ENCODE measurements around the gene RAD9A. TPM values are rescaled to one million over a fixed set of nuclear protein-coding genes. Genes with fewer than 3 reads are reported as not detected.

Gene RAD9A
- total RNA-seq, 1 experiment from 2014 or later = 20.9 TPM

- Histone ChIP-seq H3K23me2 (ENCODE audit: insufficient read length, low read depth, low read length, poor library complexity, severe bottlenecking) (peaks cover 5% of the 10 kb centered on the region), H2AFZ (ENCODE audit: low read length) (no peak overlapping the region)
Observed at GRCh38 chr11:67400942-67401494, 9.2 kb downstream of the RAD9A start.

More at GRCh38 chr11:67400942-67401494, 9.2 kb downstream of the RAD9A start:
- Mint-ChIP-seq H3K4me3 (peak overlapping the region; percentile 69 to 82), H3K27me3 (ENCODE audit: low read depth) (peaks cover 3% of the 10 kb centered on the region), H3K27ac (no peak overlapping the region), H3K36me3 (ENCODE audit: insufficient read depth in 1 of 3, low read depth in 3 of 3) (peaks cover 14 to 39% (median 39%) of the 10 kb centered on the region in 3 experiments), H3K4me1 (peaks cover 16 to 18% of the 10 kb centered on the region in 2 experiments), H3K9me3 (no peaks in the 10 kb centered on the region)
- no peak overlapping the region for H4K91ac ChIP-seq (ENCODE audit: insufficient read length, low read depth, low read length)
- peaks cover 3% of the 10 kb centered on the region for H3K79me1 ChIP-seq (ENCODE audit: insufficient read depth, low read depth, low read length, poor library complexity, severe bottlenecking)
- H2BK12ac ChIP-seq (ENCODE audit: insufficient read length, low read depth, low read length) = no peak overlapping the region
- H3K79me2 ChIP-seq (ENCODE audit: insufficient read depth, low read length) = peaks cover 4% of the 10 kb centered on the region; the same call in 1 of the 2 replicates
- no peak overlapping the region for H3K56ac ChIP-seq (ENCODE audit: insufficient read length, low read depth, low read length)
- no peak overlapping the region for H3K27ac ChIP-seq (ENCODE audit: insufficient read length, low read depth, low read length)
- no peak overlapping the region for H4K5ac ChIP-seq (ENCODE audit: insufficient read length, low read depth, low read length)
- peaks cover 2% of the 10 kb centered on the region; the same call in 1 of the 2 replicates for H3K4me1 ChIP-seq (ENCODE audit: insufficient read depth, low read length)
- peak overlapping the region; percentile 83 for H3K4me2 ChIP-seq (ENCODE audit: insufficient read depth, insufficient read length, low read length)
- H2BK5ac ChIP-seq (ENCODE audit: insufficient read length, low read length) = no peak overlapping the region
- no peak overlapping the region; the same call in 1 of the 2 replicates for H2BK15ac ChIP-seq (ENCODE audit: low read depth, low read length)
- H3K18ac ChIP-seq (ENCODE audit: insufficient read length, low read depth, low read length) = no peak overlapping the region
- H4K8ac ChIP-seq (replicated peaks; ENCODE audit: insufficient read length, low read depth, low read length) = no peak overlapping the region
- WGBS (ENCODE audit: extremely low coverage, insufficient read length, low lambda C conversion rate) = no CpG with 5 or more reads among the region's 27 CpGs
- H3K9me3 ChIP-seq (ENCODE audit: control insufficient read depth, low read depth, low read length) = no peaks in the 10 kb centered on the region
- no peak overlapping the region for H3K23ac ChIP-seq (ENCODE audit: insufficient read length, low read depth, low read length)
- no peaks in the 10 kb centered on the region for H3K27me3 ChIP-seq (ENCODE audit: insufficient read depth, low read length)
- no peak overlapping the region for H2BK120ac ChIP-seq (ENCODE audit: low read depth, low read length, poor library complexity, severe bottlenecking)
- no peak for DNase-seq
- TF ChIP-seq CTCF (conservative IDR thresholded peaks at IDR 0.05) = no peak
- H2BK20ac ChIP-seq (ENCODE audit: low read depth, low read length, poor library complexity, severe bottlenecking) = no peak overlapping the region
- no peak overlapping the region for H3T11ph ChIP-seq (ENCODE audit: low read length)
- peak overlapping the region; percentile 77; the same call in 1 of the 2 replicates for H3K14ac ChIP-seq (ENCODE audit: insufficient read depth, low read length)
- H3K9ac ChIP-seq (ENCODE audit: extremely low read depth, insufficient read length, low read length) = peak overlapping the region; percentile 34
- no peak overlapping the region for H2AK5ac ChIP-seq (ENCODE audit: insufficient read length, low read length)
- no peak overlapping the region for H3K4ac ChIP-seq (ENCODE audit: low read depth, low read length)
- H4K20me1 ChIP-seq (ENCODE audit: control insufficient read depth, insufficient read depth, insufficient read length) = no peaks in the 10 kb centered on the region

All from H9 (cell line).